Bronchial epithelial cell (primary cell): Measurements from ENCODE around the gene CDHR1. TPM values are rescaled to one million over a fixed set of nuclear protein-coding genes. Genes with fewer than 3 reads are reported as not detected.
"Not testable (repeated sequence)": the region's sequence is repeated elsewhere in the genome, so short reads cannot be mapped to it uniquely, and the experiment has no call there.

Experiments used
- DNase-seq: peaks from one replicate; pipeline ENCODE4 v3.0.0-alpha.2; 2010; ENCODE audit warnings: low read depth
- FAIRE-seq: peaks from 2 replicates; lab custom pipeline; 2011; peaks lifted over from hg19 to GRCh38; lab: Jason Lieb, UNC
- H3K27me3 ChIP-seq: 2 replicates; pipeline ENCODE4 v1.5.1; 2011; ENCODE audit warnings: low read length; ENCODE audit not compliant: control insufficient read depth, insufficient read depth
- H3K36me3 ChIP-seq: 2 replicates; pipeline ENCODE4 v1.5.1; 2011; ENCODE audit warnings: low read length; ENCODE audit not compliant: control insufficient read depth, insufficient read depth
- H3K4me3 ChIP-seq: 2 replicates; pipeline ENCODE4 v1.5.1; 2011; ENCODE audit warnings: mild to moderate bottlenecking, low read depth, low read length, control low read depth
- total RNA-seq: library from RNA; depleted of rRNA; stranded (reverse); fragments of >200 nt; gene quantifications from 2 replicates; pipeline ENCODE4 v1.2.1, GENCODE V29; 2014
- TF ChIP-seq, protein P1 (sequence below): IDR thresholded peaks from 2 replicates; pipeline ENCODE4 v1.5.1; 2011; ENCODE audit warnings: mild to moderate bottlenecking, moderate library complexity, low read length, control low read depth, inconsistent platforms; ENCODE audit not compliant: insufficient read depth, severe bottlenecking

Gene CDHR1
- total RNA-seq, 1 donor from 2014 or later = 0.53 TPM

DNA sequence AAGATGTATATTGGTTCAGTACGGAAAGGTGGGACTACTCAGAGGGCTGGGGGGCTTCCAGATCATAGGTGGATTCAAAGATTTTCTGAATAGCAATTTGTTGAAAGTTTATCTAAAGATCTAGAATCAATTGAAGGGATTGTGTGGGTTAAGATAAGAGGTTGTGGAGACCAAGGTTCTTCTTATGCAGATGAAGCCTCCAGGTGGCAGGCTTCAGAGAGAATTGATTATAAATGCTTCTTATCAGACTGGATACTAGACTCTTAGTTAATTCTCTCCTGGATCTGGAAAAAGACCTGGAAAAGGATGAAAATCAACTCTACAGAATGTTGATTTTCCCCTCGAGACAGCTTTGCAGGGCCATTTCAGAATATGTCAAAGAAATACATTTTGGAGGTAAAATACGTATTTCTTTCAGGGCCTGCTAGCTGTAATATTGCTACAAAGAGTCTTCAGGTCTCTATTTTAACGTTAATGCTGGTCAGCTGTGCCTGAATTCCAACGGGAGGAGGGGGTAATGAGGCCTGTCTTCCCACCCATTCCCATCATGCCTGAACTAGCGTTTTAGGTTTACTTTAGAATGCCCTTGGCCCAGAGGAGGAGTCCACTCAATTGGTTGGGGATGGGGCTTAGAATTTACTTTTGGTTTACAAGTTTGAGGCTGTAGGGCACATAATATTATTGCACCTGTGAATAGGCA, 33.5 kb upstream of the CDHR1 start:
- no peak for DNase-seq
- TF ChIP-seq, protein P1, sequence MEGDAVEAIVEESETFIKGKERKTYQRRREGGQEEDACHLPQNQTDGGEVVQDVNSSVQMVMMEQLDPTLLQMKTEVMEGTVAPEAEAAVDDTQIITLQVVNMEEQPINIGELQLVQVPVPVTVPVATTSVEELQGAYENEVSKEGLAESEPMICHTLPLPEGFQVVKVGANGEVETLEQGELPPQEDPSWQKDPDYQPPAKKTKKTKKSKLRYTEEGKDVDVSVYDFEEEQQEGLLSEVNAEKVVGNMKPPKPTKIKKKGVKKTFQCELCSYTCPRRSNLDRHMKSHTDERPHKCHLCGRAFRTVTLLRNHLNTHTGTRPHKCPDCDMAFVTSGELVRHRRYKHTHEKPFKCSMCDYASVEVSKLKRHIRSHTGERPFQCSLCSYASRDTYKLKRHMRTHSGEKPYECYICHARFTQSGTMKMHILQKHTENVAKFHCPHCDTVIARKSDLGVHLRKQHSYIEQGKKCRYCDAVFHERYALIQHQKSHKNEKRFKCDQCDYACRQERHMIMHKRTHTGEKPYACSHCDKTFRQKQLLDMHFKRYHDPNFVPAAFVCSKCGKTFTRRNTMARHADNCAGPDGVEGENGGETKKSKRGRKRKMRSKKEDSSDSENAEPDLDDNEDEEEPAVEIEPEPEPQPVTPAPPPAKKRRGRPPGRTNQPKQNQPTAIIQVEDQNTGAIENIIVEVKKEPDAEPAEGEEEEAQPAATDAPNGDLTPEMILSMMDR = peak; percentile 16
- no peaks in the 10 kb centered on the region for H3K27me3 ChIP-seq
- FAIRE-seq = no peak
- no peaks in the 10 kb centered on the region for H3K36me3 ChIP-seq
- no peak overlapping the region for H3K4me3 ChIP-seq

DNA sequence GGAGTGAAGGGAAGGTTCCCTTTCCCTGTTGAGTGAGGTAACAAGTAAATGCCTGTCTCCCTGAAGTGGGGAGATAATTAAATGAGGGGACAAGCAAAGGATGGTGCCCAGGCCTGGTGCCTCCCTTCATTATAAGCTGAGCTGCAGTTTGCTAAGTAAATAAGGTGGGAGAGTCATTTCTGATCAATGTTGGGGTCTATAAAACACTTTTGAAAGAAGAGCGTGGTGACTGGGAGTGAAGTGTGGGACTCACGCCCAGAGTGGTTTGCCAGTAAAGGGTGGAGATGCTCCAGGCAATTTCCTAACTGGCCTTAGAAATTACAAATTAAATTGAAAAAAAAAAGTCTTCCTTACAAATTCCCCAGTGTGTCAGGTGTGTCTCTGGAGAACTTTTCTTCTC, 30.3 kb upstream of the CDHR1 start:
- Histone ChIP-seq H3K4me3 (no peak overlapping the region), H3K27me3 (no peaks in the 10 kb centered on the region), H3K36me3 (peaks cover 2% of the 10 kb centered on the region)
- DNase-seq (no peak), FAIRE-seq (no peak)
- TF ChIP-seq, protein P1 = no peak

DNA sequence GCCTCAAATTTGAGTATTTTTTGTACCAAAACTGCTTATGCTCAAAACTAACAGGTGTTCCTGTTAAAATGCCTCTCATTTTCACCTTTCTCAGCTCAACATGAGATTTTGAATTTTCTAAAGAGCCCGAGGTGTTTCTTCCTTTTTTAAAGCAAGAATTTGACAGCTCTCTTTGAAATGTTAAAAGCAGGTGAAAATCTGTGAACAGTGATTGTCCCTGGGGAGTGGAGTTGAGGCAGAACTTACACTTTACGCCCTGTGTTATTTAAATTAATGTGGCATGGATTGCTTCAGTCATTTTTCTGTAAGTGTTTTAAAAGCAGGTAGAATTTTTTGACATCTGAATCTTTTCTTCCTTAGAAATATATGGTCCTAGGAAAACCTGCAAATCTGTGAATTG, 29.9 kb upstream of the CDHR1 start:
- FAIRE-seq (no peak), DNase-seq (no peak)
- Histone ChIP-seq H3K36me3 (peaks cover 2% of the 10 kb centered on the region), H3K4me3 (no peak overlapping the region), H3K27me3 (no peaks in the 10 kb centered on the region)
- TF ChIP-seq, protein P1 = no peak

DNA sequence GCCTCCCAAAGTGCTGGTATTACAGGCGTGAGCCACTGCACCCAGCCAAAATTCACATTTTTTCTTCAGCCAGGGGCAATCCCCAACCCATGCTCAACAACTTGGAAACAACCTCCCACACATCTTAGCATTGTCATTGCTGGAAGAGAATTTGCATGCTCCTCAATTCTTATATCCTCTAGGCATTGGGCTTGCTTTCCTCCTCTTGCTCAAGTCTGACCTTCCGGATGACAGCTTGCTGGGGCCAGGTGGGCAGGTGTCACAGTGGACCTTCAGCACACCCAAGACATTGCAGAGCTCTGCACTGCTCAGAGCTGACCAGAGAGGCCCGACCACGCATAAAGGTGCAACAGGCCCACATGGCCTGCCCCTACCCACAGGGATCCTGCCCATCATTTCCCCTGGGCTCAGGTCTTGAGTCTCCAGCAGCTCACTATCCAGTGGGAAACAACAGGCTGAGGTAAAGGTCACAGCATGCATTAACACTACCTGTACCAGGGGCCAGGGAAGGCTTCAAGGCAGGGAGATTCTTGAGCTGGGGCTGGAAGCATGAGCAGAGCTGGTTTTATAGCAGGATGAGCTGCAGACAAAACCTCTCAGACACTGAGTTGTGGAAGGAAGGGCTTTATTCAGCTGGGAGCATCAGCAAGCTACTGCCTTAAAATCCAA, 27.6 kb upstream of the CDHR1 start:
- Histone ChIP-seq H3K4me3 (no peak overlapping the region), H3K36me3 (peaks cover 2% of the 10 kb centered on the region), H3K27me3 (no peaks in the 10 kb centered on the region)
- no peak for FAIRE-seq
- no peak for DNase-seq
- TF ChIP-seq, protein P1 = no peak

DNA sequence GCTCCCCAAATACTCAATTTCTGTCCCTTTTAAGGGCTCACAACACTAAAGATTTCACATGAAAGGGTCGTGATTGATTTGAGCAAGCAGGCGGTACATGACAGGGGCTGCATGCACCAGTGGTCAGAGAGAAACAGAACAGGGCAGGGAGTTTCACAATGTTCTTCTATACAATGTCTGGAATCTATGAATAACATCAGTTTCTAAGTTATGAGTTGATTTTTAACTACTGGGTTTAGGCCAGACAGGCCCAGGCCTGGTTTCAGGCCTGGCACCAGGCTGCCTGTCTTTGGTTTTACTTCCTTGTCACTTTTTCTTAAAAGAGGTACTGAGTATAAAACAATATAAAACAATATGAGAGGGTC, 27.1 kb upstream of the CDHR1 start:
- H3K36me3 ChIP-seq, H3K4me3 ChIP-seq, FAIRE-seq, DNase-seq, H3K27me3 ChIP-seq: not testable (repeated sequence)

DNA sequence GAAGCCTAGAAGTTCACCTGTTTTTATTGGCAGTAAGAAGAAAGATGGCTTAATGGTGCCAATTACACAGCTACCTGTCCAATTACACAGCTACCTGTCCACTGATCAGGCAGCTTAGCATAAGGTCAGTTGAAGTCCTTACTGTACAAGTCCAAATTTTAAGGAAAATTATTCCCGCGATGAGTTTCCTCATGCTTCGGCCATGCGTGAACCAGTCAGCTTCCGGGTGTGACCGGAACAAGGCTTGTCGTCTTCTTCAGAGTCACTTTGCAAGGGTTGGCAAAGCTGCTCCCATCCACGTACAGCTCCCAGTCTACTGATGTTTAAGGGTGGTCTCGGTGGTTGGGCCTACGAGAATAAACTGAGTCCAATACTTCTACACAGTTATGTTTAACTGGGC, 26.0 kb upstream of the CDHR1 start:
- not testable (repeated sequence) for DNase-seq, H3K4me3 ChIP-seq, H3K36me3 ChIP-seq, H3K27me3 ChIP-seq, FAIRE-seq

DNA sequence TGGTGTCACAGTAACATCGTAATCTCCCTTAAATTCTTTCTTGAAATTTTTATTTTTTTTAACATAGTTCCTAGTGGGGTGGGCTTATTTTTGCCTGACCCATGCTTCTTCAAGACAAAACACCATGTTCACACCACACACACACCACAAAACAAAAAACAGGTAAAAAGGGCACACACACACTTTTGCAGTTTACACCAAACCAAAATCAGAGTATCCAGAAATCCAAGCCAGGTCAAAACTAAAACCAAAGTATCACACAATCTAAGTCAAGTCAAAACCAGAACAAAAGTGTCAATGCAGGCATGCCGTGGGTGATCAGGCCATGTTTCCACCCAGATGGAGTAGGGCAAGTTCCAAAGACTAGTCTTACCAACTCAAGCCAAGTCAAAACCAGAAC, 23.1 kb upstream of the CDHR1 start:
- not testable (repeated sequence) for DNase-seq, H3K36me3 ChIP-seq, H3K27me3 ChIP-seq, FAIRE-seq
- peak overlapping the region; percentile 13 for H3K4me3 ChIP-seq

DNA sequence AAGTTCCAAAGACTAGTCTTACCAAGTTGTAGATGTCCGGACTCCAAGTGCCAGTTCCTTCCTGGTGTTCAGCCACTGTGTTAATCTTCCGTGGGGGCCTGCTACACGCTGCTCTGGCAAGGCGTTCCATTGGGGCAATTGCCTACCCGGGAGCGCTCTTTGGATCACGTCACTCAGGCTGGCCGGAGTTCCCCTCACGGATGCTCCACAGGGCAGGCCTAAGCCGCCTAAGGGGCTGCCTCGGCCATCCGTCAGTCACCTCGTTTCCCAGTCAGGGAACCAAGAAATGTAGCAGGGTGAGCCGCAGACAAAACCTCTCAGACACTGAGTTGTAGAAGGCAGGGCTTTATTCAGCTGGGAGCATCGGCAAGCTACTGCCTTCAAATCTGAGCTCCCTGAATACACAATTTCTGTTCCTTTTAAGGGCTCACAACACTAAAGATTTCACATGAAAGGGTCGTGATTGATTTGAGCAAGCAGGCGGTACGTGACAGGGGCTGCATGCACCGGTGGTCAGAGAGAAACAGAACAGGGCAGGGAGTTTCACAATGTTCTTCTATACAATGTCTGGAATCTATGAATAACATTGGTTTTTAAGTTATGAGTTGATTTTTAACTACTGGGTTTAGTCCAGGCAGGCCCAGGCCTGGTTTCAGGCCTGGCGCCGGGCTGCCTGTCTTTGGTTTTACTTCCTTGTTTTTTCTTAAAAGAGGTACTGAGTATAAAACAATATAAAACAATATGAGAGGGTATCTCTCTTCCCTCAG, 22.5 kb upstream of the CDHR1 start:
- FAIRE-seq, H3K27me3 ChIP-seq, H3K36me3 ChIP-seq: not testable (repeated sequence)
- peak; percentile 69 for DNase-seq
- H3K4me3 ChIP-seq = peak overlapping the region; percentile 13
